NCI-H446 (cell line): Measurements from ENCODE around the gene FYTTD1.

ENCODE experiments used
- DNase-seq, 2 experiments: peaks; one replicate each; lab custom pipeline; 2025; lab: John Stamatoyannopoulos, UW

The FYTTD1 gene

DNA sequence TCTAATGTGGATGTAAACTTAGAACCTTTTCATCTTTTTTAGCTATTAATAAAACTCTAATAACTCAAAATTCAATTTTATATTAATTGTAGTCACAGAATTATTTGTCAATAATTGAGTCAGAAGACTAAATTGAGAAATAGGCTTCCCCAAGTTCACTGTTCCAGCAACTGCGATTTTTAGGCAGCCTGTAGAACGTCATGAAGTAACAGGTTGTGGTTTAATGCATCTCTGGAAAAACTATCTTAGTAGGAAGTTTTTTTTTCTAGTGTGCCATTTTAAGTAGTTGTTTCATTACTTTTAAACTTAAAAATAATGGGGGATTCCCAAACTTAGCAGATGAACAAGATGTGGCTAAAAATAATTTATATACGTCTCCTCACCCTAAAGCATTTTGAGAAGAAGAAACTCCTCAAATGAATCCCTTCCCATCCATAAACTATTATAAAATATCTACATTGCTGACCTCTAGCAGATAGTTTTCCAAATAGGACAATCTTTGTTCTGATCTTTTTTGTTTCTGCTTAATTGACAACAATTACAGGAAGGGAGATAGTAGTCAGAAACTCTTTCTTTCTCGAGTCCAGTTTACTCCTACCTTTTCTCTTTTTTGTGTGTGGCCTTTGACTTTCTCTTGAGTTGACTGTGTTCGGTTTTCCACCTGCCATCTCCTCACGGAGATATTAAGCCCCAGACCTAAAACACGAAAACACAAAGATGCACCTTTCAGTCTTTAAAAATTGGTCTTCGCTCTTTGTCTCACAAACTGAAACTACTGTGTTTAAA lies 84.4 kb downstream of the FYTTD1 start:
- no peak for DNase-seq

DNA sequence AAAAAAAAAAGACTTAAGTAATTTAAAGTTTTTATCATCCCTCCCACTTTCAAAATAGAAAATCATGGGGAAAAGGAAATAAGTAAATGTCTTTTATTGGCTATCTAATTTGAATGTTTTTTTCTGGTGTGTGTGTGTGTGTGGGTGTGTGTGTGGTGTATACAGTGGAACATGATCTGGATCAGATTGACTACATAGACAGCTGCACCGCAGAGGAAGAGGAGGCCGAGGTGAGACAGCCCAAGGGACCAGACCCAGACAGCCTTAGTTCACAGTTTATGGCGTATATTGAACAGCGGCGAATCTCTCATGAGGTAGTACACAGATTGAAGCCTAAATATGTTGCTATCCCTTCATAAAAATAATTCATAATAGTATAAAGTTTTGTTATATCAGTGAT lies 85.8 kb downstream of the FYTTD1 start:
- no peak for DNase-seq

DNA sequence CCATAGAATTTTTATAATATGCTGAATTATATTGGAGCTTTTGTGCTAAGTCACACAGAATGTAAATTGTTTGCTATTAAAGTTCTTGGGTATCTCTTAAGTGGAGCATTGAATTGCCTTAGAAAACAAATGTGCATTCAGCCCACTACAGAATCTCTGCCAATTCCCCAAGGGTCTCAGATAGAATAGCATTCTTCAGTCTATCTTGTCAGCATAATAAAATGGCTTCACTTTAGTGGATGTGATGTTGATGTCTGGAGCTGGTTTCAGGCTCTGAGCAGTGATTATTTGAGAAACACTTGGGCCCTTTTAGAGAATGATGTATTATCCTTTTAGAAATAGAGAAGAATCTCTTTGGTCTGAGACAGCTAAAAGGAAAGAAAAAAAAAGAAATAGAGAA lies 86.6 kb downstream of the FYTTD1 start:
- DNase-seq, result no peak
